B cell (primary cell): ENCODE data around the gene SETD1A.

Experiments used
- CTCF ChIP-seq: fragments of 200-600 bp; IDR thresholded peaks from one replicate; pipeline ENCODE4 v1.8.0; 2022; ENCODE audit warnings: antibody characterized with exemption, mild to moderate bottlenecking
- EZH2 ChIP-seq: IDR thresholded peaks from 2 replicates; pipeline ENCODE4 v1.6.1; 2012; ENCODE audit warnings: borderline replicate concordance, low read depth, mild to moderate bottlenecking, moderate library complexity, low read length; ENCODE audit not compliant: insufficient read depth, poor library complexity, severe bottlenecking

GRCh38 chr16:31006589-31006988, 49.0 kb downstream of the SETD1A start:
- TF ChIP-seq CTCF (no peak), EZH2 (no peak)
